LoVo (cell line): ENCODE data around the gene COL6A5.
"Not testable (repeated sequence)": the region's sequence is repeated elsewhere in the genome, so short reads cannot be mapped to it uniquely, and the experiment has no call there.

Experiments
- DNase-seq: peaks from one replicate; pipeline ENCODE4 v3.0.0-alpha.2; 2016; ENCODE audit warnings: low spot score

The COL6A5 gene

GRCh38 chr3:130442284-130442683, 96.8 kb downstream of the COL6A5 start:
- no peak for DNase-seq

DNA sequence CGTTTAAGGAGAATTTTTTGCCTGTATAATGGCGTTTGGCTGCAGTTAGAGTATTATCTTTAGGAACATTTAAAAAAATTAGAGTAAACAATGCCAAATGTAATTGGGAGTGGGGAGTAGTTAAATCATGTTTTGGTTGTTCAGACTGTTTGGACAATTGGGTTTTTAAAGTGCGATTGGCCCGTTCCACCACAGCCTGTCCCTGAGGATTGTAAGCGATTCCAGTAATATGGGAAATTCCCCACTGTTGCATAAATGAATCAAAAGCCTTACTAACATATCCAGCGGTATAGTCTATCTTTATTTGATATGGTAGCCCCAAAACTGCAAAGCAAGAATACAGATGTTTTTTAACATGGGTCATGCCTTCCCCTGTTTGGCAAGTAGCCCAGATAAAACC, 101.4 kb downstream of the COL6A5 start:
- not testable (repeated sequence) for DNase-seq

DNA sequence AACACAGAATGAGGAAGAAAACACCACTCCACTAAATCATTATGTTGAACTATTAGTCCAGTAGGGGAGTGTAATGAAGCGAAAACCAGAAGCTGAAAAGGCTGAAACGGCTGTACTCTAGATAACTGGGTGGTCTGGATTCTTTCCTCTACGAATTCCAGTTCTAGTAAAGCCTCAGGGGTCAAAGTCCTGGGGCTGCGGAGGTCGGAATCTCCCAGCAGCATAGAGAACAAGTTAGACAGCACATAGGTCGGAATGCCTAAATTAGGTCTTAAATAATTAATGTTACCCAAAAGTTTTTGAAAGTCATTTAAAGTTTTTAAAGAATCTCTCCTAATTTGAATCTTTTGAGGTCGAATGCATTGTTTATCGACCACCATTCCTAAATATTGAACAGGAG, 102.7 kb downstream of the COL6A5 start:
- DNase-seq, result not testable (repeated sequence)

GRCh38 chr3:130456540-130456939, 111.1 kb downstream of the COL6A5 start:
- no peak for DNase-seq

- DNase-seq, result no peak
These were observed 112.2 kb downstream of the COL6A5 start for GRCh38 chr3:130457671-130458070.

GRCh38 chr3:130459944-130460343, 114.5 kb downstream of the COL6A5 start:
- DNase-seq, result no peak

DNA sequence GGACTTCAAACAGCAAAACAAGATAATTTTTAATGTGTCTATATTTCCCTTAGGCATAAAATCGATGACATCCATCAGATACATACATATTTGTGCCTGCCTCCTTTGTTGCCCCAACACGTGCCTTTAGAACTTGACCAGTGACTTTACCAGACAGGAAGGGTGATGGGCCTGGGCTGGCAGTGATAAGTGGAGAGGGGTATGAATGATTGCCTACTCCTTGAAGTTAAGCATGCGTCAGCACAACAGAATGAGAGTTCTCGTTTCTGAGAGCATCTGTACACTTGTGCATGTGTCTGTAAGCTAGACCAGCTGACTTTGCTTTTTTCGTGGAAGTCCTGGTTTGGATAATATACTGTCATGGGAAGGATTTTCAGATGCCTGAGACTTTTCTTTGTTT, 116.6 kb downstream of the COL6A5 start:
- no peak for DNase-seq

GRCh38 chr3:130463221-130463620, 117.7 kb downstream of the COL6A5 start:
- DNase-seq, result no peak

- no peak for DNase-seq
These were observed 120.0 kb downstream of the COL6A5 start for GRCh38 chr3:130465521-130465920.

DNA sequence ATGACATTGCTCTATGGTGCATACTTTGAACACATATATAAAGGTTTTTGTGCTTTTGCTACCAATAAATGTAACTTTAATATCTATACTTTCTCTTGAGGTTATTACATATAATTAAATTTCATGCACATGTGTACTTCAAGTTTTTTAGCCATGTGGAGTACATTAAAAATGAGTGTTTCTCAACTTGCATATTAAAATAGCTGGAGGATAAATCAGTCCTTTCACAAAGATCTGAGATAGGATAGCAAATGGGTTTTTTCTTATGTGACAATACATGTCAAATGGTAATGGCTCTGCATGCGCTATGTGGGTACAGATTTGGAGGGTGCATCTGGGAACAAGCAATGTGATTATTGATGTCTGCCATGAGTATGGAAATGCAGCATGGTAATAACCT, 122.8 kb downstream of the COL6A5 start:
- no peak for DNase-seq

DNA sequence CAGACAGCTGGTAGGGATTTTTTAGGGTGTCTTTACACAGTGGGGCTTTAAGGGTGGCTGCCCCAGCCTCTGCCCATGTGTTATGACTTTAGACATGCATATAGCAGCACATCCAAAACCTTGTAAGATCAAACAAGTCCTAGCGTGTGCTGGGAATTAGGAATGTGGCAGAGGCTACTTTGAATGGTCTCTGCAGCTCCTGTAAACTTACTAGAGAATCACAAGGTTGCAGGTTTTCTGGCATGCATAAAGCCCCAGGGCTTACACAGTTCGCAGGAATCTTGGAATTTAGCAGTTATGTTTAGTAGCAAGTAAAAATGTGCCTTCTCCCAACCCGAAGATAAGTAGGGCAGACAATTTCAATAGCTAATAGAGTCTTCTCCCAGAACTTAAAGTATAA, 124.7 kb downstream of the COL6A5 start:
- no peak for DNase-seq

- DNase-seq, result no peak
These were observed 127.9 kb downstream of the COL6A5 start for GRCh38 chr3:130473416-130473815.

DNA sequence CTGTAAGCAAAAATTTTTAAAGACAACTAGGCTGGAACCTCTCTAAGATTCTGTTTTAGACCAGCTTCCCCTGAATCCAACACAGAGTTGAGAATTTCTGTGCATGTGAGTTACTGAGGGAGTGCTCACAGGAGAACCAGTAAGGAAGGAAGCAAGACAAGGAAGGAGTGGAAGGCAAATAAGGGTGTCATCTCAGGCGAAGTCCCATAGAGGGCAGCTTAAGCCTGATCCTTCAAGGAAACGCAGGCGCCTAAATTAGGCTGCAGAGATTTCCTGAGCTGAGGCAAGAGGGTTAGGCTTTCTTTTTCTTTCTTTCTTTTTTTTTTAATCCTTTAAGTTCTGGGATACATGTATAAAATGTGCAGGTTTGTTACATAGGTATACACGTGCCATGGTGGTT, 135.3 kb downstream of the COL6A5 start:
- no peak for DNase-seq

- DNase-seq, result no peak
These were observed 142.8 kb downstream of the COL6A5 start for GRCh38 chr3:130488288-130488687.

- no peak for DNase-seq
These were observed 143.4 kb downstream of the COL6A5 start for GRCh38 chr3:130488769-130489450.

- no peak for DNase-seq
These were observed 144.8 kb downstream of the COL6A5 start for GRCh38 chr3:130490241-130490640.

DNA sequence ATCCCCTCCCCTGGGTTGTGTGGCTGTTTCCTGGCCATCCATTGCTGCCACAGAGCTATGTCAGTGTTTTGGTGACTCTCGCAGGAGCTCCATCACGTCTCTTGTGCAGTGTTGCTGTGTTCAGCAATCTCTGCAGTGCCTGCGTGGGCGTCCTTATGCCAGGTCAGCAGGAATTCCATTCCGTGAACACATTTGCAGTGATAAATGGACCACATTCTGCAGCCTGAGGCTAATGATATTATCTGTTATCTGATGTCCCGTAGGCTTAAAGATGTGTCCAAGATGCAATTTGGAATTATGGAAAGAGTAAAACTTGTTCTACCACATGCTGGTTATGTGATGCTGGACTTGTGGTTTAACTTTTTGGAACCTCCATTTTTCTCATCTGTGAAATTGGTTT, 146.0 kb downstream of the COL6A5 start:
- DNase-seq, result no peak

GRCh38 chr3:130504701-130505100, 159.2 kb downstream of the COL6A5 start:
- no peak for DNase-seq

- DNase-seq, result no peak
These were observed 160.6 kb downstream of the COL6A5 start for GRCh38 chr3:130506031-130506430.

DNA sequence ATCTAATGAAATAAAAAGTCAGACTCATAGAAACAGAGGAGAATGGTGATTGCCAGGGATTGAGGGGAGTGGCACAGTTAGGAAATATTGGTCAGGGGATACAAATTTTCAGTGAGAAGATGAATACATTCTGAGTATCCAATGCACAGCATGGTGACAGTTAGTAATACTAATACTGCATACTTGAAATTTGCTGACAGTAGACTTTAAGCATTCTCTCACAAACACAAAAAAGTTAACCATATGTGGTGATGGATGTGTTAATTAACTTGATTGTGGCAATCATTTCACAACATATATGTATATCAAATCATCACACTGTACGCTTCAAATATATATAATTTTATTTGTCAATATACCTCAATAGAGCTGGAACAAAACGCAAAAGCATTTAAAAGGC, 162.3 kb downstream of the COL6A5 start:
- DNase-seq, result no peak

- no peak for DNase-seq
These were observed 163.5 kb downstream of the COL6A5 start for GRCh38 chr3:130509008-130509407.

GRCh38 chr3:130514681-130515080, 169.2 kb downstream of the COL6A5 start:
- DNase-seq, result no peak

- DNase-seq, result no peak
These were observed 170.3 kb downstream of the COL6A5 start for GRCh38 chr3:130515755-130516154.
